ENCODE data around the gene ATG2B. TPM values are rescaled to one million over a fixed set of nuclear protein-coding genes. Genes with fewer than 3 reads are reported as not detected.

ATG2B gene
- total RNA-seq, 4 donors from 2014 or later: 28.4 to 55.1 (median 40.0) TPM

GRCh38 chr14:96243785-96244184 is 119.4 kb downstream of the ATG2B start:
- no peaks in the 10 kb centered on the region for H3K27me3 ChIP-seq
- intact Hi-C loops (cut with DNase I): no loop called here
- no peaks in the 10 kb centered on the region for H3K9me3 ChIP-seq
- H3K27ac ChIP-seq: no peak overlapping the region
- no peak for DNase-seq
- WGBS, 2 donors: 72 to 74% methylated on average over 5 of the region's 5 CpGs
- H3K36me3 ChIP-seq: peaks cover 5 to 8% of the 10 kb centered on the region in 2 donors
- no peak for TF ChIP-seq POLR2A (IDR thresholded peaks at IDR 0.05)
- no peak for TF ChIP-seq CTCF (IDR thresholded peaks at IDR 0.05)
- H3K4me1 ChIP-seq: no peaks in the 10 kb centered on the region
- H3K4me3 ChIP-seq (replicated peaks in 1 of 3): no peak overlapping the region

- H3K27ac ChIP-seq: no peak overlapping the region
- H3K4me3 ChIP-seq (replicated peaks in 1 of 3): no peak overlapping the region
- peaks cover 5 to 8% of the 10 kb centered on the region in 2 donors for H3K36me3 ChIP-seq
- no peaks in the 10 kb centered on the region for H3K27me3 ChIP-seq
- DNase-seq: no peak
- H3K4me1 ChIP-seq: no peaks in the 10 kb centered on the region
- no peaks in the 10 kb centered on the region for H3K9me3 ChIP-seq
- TF ChIP-seq CTCF (IDR thresholded peaks at IDR 0.05) (no peak), POLR2A (IDR thresholded peaks at IDR 0.05) (no peak)
- intact Hi-C loops (cut with DNase I): no loop called here
- 93 to 94% methylated on average over 10 of the region's 10 CpGs for WGBS, 2 donors
Measured at GRCh38 chr14:96242126-96242525, 121.0 kb downstream of the ATG2B start.

GRCh38 chr14:96240641-96241040 is 122.5 kb downstream of the ATG2B start:
- intact Hi-C loops (cut with DNase I): no loop called here
- Histone ChIP-seq H3K27me3 (no peaks in the 10 kb centered on the region), H3K4me3 (replicated peaks in 1 of 3) (no peak overlapping the region), H3K9me3 (no peaks in the 10 kb centered on the region), H3K4me1 (no peaks in the 10 kb centered on the region), H3K27ac (no peak overlapping the region), H3K36me3 (peaks cover 5 to 8% of the 10 kb centered on the region in 2 donors)
- no peak for DNase-seq
- WGBS, 2 donors: 95 to 96% methylated on average over 18 of the region's 18 CpGs
- TF ChIP-seq CTCF (IDR thresholded peaks at IDR 0.05) (no peak), POLR2A (IDR thresholded peaks at IDR 0.05) (no peak)

GRCh38 chr14:96239711-96240141 is 123.4 kb downstream of the ATG2B start:
- intact Hi-C loops (cut with DNase I): no loop called here
- DNase-seq: no peak
- Histone ChIP-seq H3K4me3 (replicated peaks in 1 of 3) (no peak overlapping the region), H3K27me3 (no peaks in the 10 kb centered on the region), H3K4me1 (no peaks in the 10 kb centered on the region), H3K9me3 (no peaks in the 10 kb centered on the region), H3K36me3 (peaks cover 5 to 8% of the 10 kb centered on the region in 2 donors), H3K27ac (no peak overlapping the region)
- TF ChIP-seq POLR2A (IDR thresholded peaks at IDR 0.05): no peak
- no peak for TF ChIP-seq CTCF (IDR thresholded peaks at IDR 0.05)
- WGBS, 2 donors: 82 to 87% methylated on average over 9 of the region's 9 CpGs

GRCh38 chr14:96238676-96239265 is 124.4 kb downstream of the ATG2B start:
- WGBS, 2 donors: 86 to 93% methylated on average over 7 of the region's 7 CpGs
- Histone ChIP-seq H3K9me3 (no peaks in the 10 kb centered on the region), H3K4me3 (replicated peaks in 1 of 3) (no peak overlapping the region), H3K27ac (no peak overlapping the region), H3K4me1 (no peaks in the 10 kb centered on the region), H3K27me3 (no peaks in the 10 kb centered on the region), H3K36me3 (peaks cover 5 to 8% of the 10 kb centered on the region in 2 donors)
- no peak for TF ChIP-seq POLR2A (IDR thresholded peaks at IDR 0.05)
- no peak for TF ChIP-seq CTCF (IDR thresholded peaks at IDR 0.05)
- intact Hi-C loops (cut with DNase I): no loop called here
- no peak for DNase-seq

Measured in thyroid gland (tissue), 4 donors.